Cardiac fibroblast (primary cell): Measurements from ENCODE around the gene CDPF1.
"Not testable (repeated sequence)": the region's sequence is repeated elsewhere in the genome, so short reads cannot be mapped to it uniquely, and the experiment has no call there.

ENCODE experiments used
- DNase-seq, 2 donors: peaks; one replicate each; pipeline versions ENCODE4 v3.0.0 to v3.0.0-alpha.2; 2010; ENCODE audit warnings: low read depth in 2 of 2
- H3K4me3 ChIP-seq, 2 donors: replicated peaks in 1 of 2; 1 replicate in 1 of 2; 2 replicates in 1 of 2; pipeline ENCODE4 v1.5.1; 2011; ENCODE audit warnings: low read depth in 2 of 2, low read length in 2 of 2, mild to moderate bottlenecking in 2 of 2, moderate library complexity in 1 of 2
- CTCF ChIP-seq: IDR thresholded peaks from one replicate; pipeline ENCODE4 v1.5.1; 2011; ENCODE audit warnings: low read depth, mild to moderate bottlenecking, low read length, inconsistent platforms

CDPF1 gene

GRCh38 chr22:46203601-46203980, 46.5 kb downstream of the CDPF1 start:
- no peak overlapping the region for H3K4me3 ChIP-seq
- no peak for DNase-seq
- no peak for TF ChIP-seq CTCF

GRCh38 chr22:46202897-46203600, 47.0 kb downstream of the CDPF1 start:
- no peak for TF ChIP-seq CTCF
- H3K4me3 ChIP-seq: no peak overlapping the region
- DNase-seq: no peak

- TF ChIP-seq CTCF: no peak
- no peak overlapping the region for H3K4me3 ChIP-seq
- DNase-seq: no peak
Observed at GRCh38 chr22:46201059-46201757, 48.9 kb downstream of the CDPF1 start.

GRCh38 chr22:46198806-46199205, 51.3 kb downstream of the CDPF1 start:
- not testable (repeated sequence) for H3K4me3 ChIP-seq, DNase-seq

- no peak for TF ChIP-seq CTCF
- DNase-seq: no peak
- no peak overlapping the region for H3K4me3 ChIP-seq
Observed at GRCh38 chr22:46198274-46198673, 51.8 kb downstream of the CDPF1 start.

- no peak for DNase-seq
- no peak for TF ChIP-seq CTCF
- no peak overlapping the region for H3K4me3 ChIP-seq
Observed at GRCh38 chr22:46196278-46196677, 53.8 kb downstream of the CDPF1 start.

GRCh38 chr22:46195487-46196165, 54.5 kb downstream of the CDPF1 start:
- no peak overlapping the region for H3K4me3 ChIP-seq
- no peak for DNase-seq

More at GRCh38 chr22:46195487-46196165, 54.5 kb downstream of the CDPF1 start:
- TF ChIP-seq CTCF: no peak
